ES-I3 (cell line): ENCODE data around the gene ISOC2.
A peak's percentile ranks its signal among the peaks of the same experiment; 100 is the strongest.
"Not testable (repeated sequence)": the region's sequence is repeated elsewhere in the genome, so short reads cannot be mapped to it uniquely, and the experiment has no call there.

Experiments
- H3K36me3 ChIP-seq: 2 replicates; pipeline ENCODE4 v1.6.1; 2013; ENCODE audit warnings: mild to moderate bottlenecking, low read length, control low read depth, moderate library complexity; ENCODE audit not compliant: insufficient read depth
- H3K4me1 ChIP-seq: 2 replicates; pipeline ENCODE4 v1.6.1; 2013; ENCODE audit warnings: mild to moderate bottlenecking, control low read depth, low read length; ENCODE audit not compliant: insufficient read depth
- H3K9ac ChIP-seq: 2 replicates; pipeline ENCODE4 v1.6.1; 2013; ENCODE audit warnings: low read depth, mild to moderate bottlenecking, low read length, moderate library complexity
- H3K9me3 ChIP-seq: 2 replicates; pipeline ENCODE4 v1.6.1; 2013; ENCODE audit warnings: mild to moderate bottlenecking, low read length, moderate library complexity; ENCODE audit not compliant: control insufficient read depth, insufficient read depth

The ISOC2 gene

DNA sequence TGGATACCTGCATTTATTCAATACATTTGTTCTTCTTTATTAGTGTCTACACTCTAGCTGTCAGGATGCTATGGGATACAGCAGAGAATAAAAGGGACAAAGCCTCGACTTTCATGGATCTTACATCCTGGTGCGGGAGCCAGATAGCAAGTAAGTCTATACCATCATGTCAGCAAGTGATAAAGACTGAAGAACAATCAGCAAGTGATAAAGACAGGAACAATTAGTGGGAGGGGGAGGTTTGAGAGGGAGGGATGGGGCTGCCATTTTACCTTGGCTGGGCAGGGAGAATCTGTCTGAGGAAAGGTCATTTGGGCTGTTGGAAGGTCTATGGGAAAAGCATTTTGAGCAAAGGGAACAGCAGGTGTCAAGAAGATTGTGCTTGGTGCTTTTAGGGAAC, 51.3 kb downstream of the ISOC2 start:
- H3K36me3 ChIP-seq, result peaks cover 14% of the 10 kb centered on the region
- peaks cover 10% of the 10 kb centered on the region; the same call in 1 of the 2 replicates for H3K4me1 ChIP-seq
- 0 out of 2 replicates have a peak, but pooled peaks cover 4% of the 10 kb centered on the region for H3K9me3 ChIP-seq
- H3K9ac ChIP-seq, result no peak overlapping the region

DNA sequence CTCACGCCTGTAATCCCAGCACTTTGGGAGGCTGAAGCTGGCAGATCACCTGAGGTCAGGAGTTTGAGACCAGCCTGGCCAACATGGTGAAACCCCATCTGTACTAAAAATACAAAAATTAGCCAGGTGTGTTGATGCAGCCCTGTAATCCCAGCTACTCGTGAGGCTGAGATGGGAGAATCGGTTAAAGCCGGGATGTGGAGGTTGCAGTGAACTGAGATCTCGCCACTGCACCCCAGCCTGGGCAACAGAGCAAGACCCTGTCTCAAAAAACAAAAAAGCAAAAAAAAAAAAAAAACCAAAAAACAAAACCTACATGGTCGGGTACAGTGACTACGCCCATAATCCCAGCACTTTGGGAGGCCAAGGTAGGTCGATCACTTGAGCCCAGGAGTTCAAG, 52.3 kb downstream of the ISOC2 start:
- H3K36me3 ChIP-seq, result peaks cover 19% of the 10 kb centered on the region
- peaks cover 10% of the 10 kb centered on the region; the same call in 1 of the 2 replicates for H3K4me1 ChIP-seq

DNA sequence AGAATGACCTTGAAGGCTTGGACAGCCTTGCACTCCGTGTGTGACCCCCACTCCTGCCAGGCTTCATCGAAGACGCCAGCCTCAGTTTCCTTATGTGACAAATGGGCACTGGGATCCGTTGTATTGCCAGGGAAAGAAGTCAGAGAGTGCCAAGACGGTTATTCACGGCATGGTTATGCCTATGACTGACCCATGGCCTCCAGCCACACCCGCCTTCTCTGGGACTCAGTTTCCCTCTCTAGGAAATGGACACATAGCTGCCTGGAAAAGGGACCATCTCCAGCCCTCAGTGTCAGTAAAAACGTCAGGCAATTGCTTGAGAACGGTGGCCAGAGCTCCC, 52.9 kb downstream of the ISOC2 start:
- 0 out of 2 replicates have a peak, but pooled peaks cover 4% of the 10 kb centered on the region for H3K9me3 ChIP-seq
- H3K4me1 ChIP-seq, result peaks cover 10% of the 10 kb centered on the region; the same call in 1 of the 2 replicates
- H3K9ac ChIP-seq, result peak overlapping the region; percentile 32
- H3K36me3 ChIP-seq, result peaks cover 24% of the 10 kb centered on the region

More for the DNA sequence above, 52.3 kb downstream of the ISOC2 start:
- H3K9ac ChIP-seq, H3K9me3 ChIP-seq: not testable (repeated sequence)

DNA sequence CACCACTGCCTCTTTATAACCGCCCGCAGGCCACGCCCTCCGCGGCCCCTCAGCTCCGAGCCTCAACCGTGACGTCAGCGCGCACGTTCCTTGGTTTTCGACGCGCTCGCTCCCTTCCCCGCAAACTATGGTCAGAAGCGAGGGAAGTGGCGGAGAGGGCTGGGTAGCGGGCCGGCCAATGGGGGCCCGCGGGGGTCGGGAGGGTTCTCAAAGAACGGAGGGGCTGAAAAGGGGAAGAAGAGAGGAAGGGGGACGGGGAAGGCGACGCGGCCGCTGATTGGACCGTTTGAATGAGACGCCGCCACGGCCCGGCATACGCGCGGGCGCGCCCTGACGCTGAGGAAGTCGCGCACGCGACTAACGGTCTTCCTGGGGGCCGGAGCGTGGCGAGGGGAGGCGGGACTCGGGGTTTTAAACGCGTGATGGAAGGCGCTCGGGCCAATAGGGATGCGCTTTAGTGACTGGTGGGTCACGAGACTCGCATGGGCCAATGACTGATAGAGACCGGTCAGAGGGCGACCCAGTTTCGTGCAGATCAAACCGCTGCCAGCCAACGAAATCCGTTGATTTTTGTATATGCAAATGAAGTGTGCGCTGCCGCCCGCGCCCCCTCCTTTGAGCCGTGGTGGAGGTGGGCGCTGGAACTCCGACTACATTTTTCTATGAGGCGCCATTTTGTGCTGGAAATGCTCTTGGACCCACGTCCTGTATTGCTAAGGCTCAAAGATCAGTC, 53.5 kb downstream of the ISOC2 start:
- H3K9me3 ChIP-seq, result 0 out of 2 replicates have a peak, but pooled peaks cover 4% of the 10 kb centered on the region
- peaks cover 28% of the 10 kb centered on the region for H3K36me3 ChIP-seq
- peak overlapping the region; percentile 94 for H3K9ac ChIP-seq
- peaks cover 10% of the 10 kb centered on the region; the same call in 1 of the 2 replicates for H3K4me1 ChIP-seq

DNA sequence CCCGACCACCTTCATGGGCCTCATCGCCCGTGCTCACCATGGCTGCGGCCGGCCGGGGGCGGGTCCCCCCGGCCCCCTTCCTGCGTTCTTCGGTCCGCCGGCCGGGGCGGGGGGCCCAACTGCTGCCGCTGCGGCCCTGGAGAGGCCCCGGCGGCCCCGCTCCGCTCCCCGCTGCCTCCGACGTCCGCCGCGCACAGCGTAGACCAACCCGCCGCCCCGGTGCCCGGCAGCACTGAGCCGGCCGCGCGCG, 54.0 kb downstream of the ISOC2 start, which contains the start of gene UBE2S:
UBE2S (minus strand) TSS at position 239 of the 250 bp plus-strand sequence; CDS start at position 40, 199 bp downstream.
- Histone ChIP-seq H3K4me1 (peaks cover 10% of the 10 kb centered on the region; the same call in 1 of the 2 replicates), H3K9ac (peak within 1 kb of the TSS; percentile 94), H3K36me3 (peaks cover 33% of the 10 kb centered on the region)
- H3K9me3 ChIP-seq, result not testable (repeated sequence)

DNA sequence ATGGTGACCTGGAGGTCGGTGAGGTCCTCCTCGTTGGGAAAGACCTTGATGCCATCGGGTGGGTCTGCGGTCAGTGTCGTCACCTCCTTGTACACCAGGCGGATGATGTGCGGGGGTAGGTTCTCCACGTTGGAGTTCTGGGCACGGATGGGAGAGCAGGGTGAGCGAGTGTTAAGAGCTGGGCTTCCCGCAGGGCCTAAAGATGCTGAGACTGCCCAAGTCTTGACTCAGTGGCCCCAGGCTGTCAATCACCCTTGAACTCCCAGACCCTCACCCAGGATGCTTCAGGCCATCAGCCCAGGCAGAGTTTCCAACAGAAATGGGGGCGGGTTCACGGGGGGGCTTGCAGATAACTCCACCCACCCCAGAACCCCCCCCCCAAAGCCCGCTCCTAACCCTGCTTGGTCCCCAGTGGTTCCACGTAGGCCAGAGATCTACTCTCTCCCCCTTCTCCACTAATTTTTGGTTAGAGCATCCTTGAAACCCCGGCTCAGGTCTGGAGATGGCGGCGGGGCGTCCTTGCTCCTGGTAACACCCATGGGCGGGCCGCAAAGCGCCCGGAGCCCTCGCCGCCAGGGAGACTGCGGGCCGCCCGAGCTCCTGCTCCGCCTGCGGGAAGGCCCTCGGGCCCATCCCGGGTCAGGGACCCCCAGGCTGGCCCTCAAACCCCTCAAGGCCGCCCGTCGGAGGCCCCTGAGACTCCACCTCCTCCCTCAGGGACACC, 54.5 kb downstream of the ISOC2 start:
- Histone ChIP-seq H3K36me3 (peaks cover 38% of the 10 kb centered on the region), H3K9ac (peak overlapping the region; percentile 94), H3K9me3 (0 out of 2 replicates have a peak, but pooled peaks cover 4% of the 10 kb centered on the region), H3K4me1 (peaks cover 10% of the 10 kb centered on the region; the same call in 1 of the 2 replicates)

DNA sequence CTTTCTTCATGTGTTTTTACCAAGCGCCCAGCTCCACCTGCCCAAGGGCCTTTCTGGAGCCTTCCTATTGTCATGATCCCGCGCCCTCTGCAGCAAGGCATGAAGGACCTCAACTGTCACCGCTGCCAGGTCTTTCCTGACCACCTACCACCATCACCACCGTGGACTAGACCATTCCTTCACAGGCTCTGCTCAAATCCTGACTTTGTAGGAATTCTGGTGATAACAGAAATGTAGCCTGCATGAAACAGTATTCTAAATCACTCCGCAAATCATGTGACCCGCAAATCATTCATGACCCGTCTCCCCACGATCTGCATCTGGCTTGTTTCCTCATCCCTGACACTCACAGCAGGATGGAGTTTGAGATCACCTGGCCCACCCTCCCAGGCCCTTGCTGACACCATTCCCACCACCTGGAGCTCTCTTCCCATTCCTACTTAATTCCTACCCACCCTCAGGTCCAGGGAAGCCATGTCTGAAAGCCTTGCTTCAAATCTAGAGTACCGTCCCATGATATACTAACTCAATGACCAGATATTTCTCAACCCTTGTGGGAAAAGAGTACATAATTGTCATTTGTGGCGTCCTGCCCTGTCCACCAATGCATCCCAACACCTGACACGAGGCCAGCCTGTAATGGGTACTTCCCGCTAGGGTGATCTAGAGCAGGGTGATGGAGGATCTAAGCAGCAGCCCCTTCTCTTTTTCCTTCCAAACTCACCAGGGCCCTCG, 55.2 kb downstream of the ISOC2 start:
- H3K36me3 ChIP-seq, result peaks cover 40% of the 10 kb centered on the region
- peaks cover 10% of the 10 kb centered on the region; the same call in 1 of the 2 replicates for H3K4me1 ChIP-seq
- peak overlapping the region; percentile 94; the same call in 1 of the 2 replicates for H3K9ac ChIP-seq

DNA sequence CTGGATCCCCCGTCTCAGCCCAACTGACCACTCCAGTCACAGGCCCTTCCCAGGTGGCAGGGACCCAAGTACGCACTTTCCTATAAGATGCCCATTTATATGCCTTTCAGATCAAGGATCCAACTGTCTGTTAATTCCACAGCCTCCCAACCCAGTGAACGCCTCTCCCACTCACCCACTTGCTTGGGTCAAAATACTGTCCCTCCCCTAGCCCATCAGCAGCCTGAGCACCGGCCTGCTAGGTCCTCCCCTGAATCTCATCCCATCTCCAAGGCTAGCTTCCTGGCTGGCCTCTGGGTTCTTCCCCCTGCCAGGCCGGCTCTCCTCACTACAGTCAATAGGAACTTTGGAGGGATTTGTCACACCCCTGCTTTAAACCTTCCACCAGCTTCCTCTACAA, 55.8 kb downstream of the ISOC2 start:
- H3K9me3 ChIP-seq, result 0 out of 2 replicates have a peak, but pooled peaks cover 4% of the 10 kb centered on the region
- H3K9ac ChIP-seq, result peak overlapping the region; percentile 94; the same call in 1 of the 2 replicates
- peaks cover 10% of the 10 kb centered on the region; the same call in 1 of the 2 replicates for H3K4me1 ChIP-seq
- H3K36me3 ChIP-seq, result peaks cover 43% of the 10 kb centered on the region

More for the DNA sequence above, 55.2 kb downstream of the ISOC2 start:
- 0 out of 2 replicates have a peak, but pooled peaks cover 4% of the 10 kb centered on the region for H3K9me3 ChIP-seq
